ENCODE data around the gene ADAM19.

- TF ChIP-seq POLR2A (IDR thresholded peaks at IDR 0.05) (no peak), CTCF (IDR thresholded peaks at IDR 0.05) (no peak)
Observed at GRCh38 chr5:157568720-157569119, 6.9 kb downstream of the ADAM19 start.

Measured in ovary (tissue), 3 donors.